GM23338 (cell line): ENCODE measurements around the gene CHRNA3. TPM values are rescaled to one million over a fixed set of nuclear protein-coding genes. Genes with fewer than 3 reads are reported as not detected.

ENCODE experiments used
- ATAC-seq: fragments of 200-7000 bp; cut with Tn5 transposase; 3 replicates; pipeline ENCODE4 v1.9.1; 2020
- DNase-seq: peaks from one replicate; pipeline ENCODE4 v3.0.0-alpha.2; 2015; ENCODE audit warnings: low spot score
- H2AFZ ChIP-seq: fragments of 200-600 bp; sonication (generic); 2 replicates; pipeline ENCODE4 v1.8.0; 2016; ENCODE audit warnings: antibody characterized with exemption, mild to moderate bottlenecking, moderate library complexity
- H3F3A ChIP-seq: fragments of 200-600 bp; sonication (generic); replicated peaks from 2 replicates; pipeline ENCODE4 v1.8.0; 2017; ENCODE audit warnings: antibody characterized with exemption, mixed run types, low read depth
- H3K27ac ChIP-seq: fragments of 200-600 bp; sonication (generic); 2 replicates; pipeline ENCODE4 v1.6.1; 2016; ENCODE audit warnings: low read depth
- H3K27me3 ChIP-seq: fragments of 200-600 bp; sonication (generic); 2 replicates; pipeline ENCODE4 v1.8.0; 2016; ENCODE audit warnings: mild to moderate bottlenecking, mixed run types, moderate library complexity; ENCODE audit not compliant: insufficient read depth
- H3K36me3 ChIP-seq: fragments of 200-600 bp; sonication (generic); 2 replicates; pipeline ENCODE4 v1.8.0; 2016; ENCODE audit warnings: mild to moderate bottlenecking; ENCODE audit not compliant: insufficient read depth
- H3K4me1 ChIP-seq: fragments of 200-600 bp; sonication (generic); 2 replicates; pipeline ENCODE4 v1.8.0; 2016; ENCODE audit warnings: mild to moderate bottlenecking, moderate library complexity; ENCODE audit not compliant: insufficient read depth
- H3K4me2 ChIP-seq: fragments of 200-600 bp; sonication (generic); 2 replicates; pipeline ENCODE4 v1.7.1; 2017; ENCODE audit warnings: mixed run types
- H3K4me3 ChIP-seq: fragments of 200-600 bp; sonication (generic); 2 replicates; pipeline ENCODE4 v1.6.1; 2016; ENCODE audit warnings: mixed run types
- H3K79me2 ChIP-seq: fragments of 200-600 bp; sonication (generic); replicated peaks from 2 replicates; pipeline ENCODE4 v1.8.0; 2017; ENCODE audit warnings: mild to moderate bottlenecking; ENCODE audit not compliant: insufficient read depth
- H3K9me2 ChIP-seq: fragments of 200-600 bp; sonication (generic); 2 replicates; pipeline ENCODE4 v1.8.0; 2017; ENCODE audit not compliant: insufficient read depth
- H4K20me1 ChIP-seq: fragments of 200-600 bp; sonication (generic); replicated peaks from 2 replicates; pipeline ENCODE4 v1.8.0; 2017; ENCODE audit warnings: mild to moderate bottlenecking; ENCODE audit not compliant: insufficient read depth
- H3K27ac Mint-ChIP-seq: 2 replicates; pipeline ENCODE4 v1.8.0; 2020; ENCODE audit warnings: inconsistent platforms, mild to moderate bottlenecking, moderate library complexity, mixed read lengths
- H3K27me3 Mint-ChIP-seq: 3 replicates; pipeline ENCODE4 v1.8.0; 2022; ENCODE audit warnings: low read depth, mild to moderate bottlenecking, moderate library complexity, mixed read lengths, inconsistent platforms; ENCODE audit not compliant: insufficient read depth, poor library complexity
- H3K36me3 Mint-ChIP-seq: 3 replicates; pipeline ENCODE4 v1.8.0; 2021; ENCODE audit warnings: low read depth, mild to moderate bottlenecking, inconsistent platforms, moderate library complexity, mixed read lengths
- H3K4me1 Mint-ChIP-seq: 3 replicates; pipeline ENCODE4 v1.8.0; 2020; ENCODE audit warnings: mild to moderate bottlenecking, inconsistent platforms, mixed read lengths
- H3K4me3 Mint-ChIP-seq: 3 replicates; pipeline ENCODE4 v1.8.0; 2021; ENCODE audit warnings: moderate library complexity, mild to moderate bottlenecking, inconsistent platforms, mixed read lengths
- H3K9me3 Mint-ChIP-seq: 3 replicates; pipeline ENCODE4 v1.8.0; 2020; ENCODE audit warnings: moderate library complexity, mild to moderate bottlenecking, inconsistent platforms, mixed read lengths
- CREB1 ChIP-seq: fragments of 250-450 bp; sonication (Bioruptor Pico); IDR thresholded peaks from 2 replicates; pipeline ENCODE4 v1.5.0; 2020; ENCODE audit warnings: low read depth, mild to moderate bottlenecking, moderate library complexity
- ETS1 ChIP-seq: IDR thresholded peaks from 2 replicates; pipeline ENCODE4 v1.6.1; 2016; ENCODE audit warnings: antibody characterized with exemption
- EZH2 ChIP-seq: fragments of 200-600 bp; sonication (generic); IDR thresholded peaks from one replicate; pipeline ENCODE4 v1.8.0; 2017; ENCODE audit warnings: antibody characterized with exemption, mild to moderate bottlenecking, low read depth; ENCODE audit not compliant: unreplicated experiment
- EZH2phosphoT487 ChIP-seq: fragments of 200-600 bp; sonication (generic); IDR thresholded peaks from one replicate; pipeline ENCODE4 v1.8.1; 2018; ENCODE audit warnings: antibody characterized with exemption; ENCODE audit not compliant: unreplicated experiment
- JUNB ChIP-seq: IDR thresholded peaks from one replicate; pipeline ENCODE4 v1.6.1; 2016; ENCODE audit warnings: antibody characterized with exemption; ENCODE audit not compliant: unreplicated experiment
- NANOG ChIP-seq: IDR thresholded peaks from 2 replicates; pipeline ENCODE4 v1.6.1; 2016; ENCODE audit warnings: antibody characterized with exemption, borderline replicate concordance
- REST ChIP-seq: IDR thresholded peaks from one replicate; pipeline ENCODE4 v1.6.1; 2018; ENCODE audit warnings: antibody characterized with exemption; ENCODE audit not compliant: unreplicated experiment
- STAT1 ChIP-seq: IDR thresholded peaks from one replicate; pipeline ENCODE4 v1.6.1; 2016; ENCODE audit warnings: antibody characterized with exemption; ENCODE audit not compliant: unreplicated experiment
- ZNF331 ChIP-seq: fragments of 250-450 bp; sonication (Bioruptor Pico); IDR thresholded peaks from 2 replicates; pipeline ENCODE4 v1.5.0; 2020; ENCODE audit warnings: low read depth, mild to moderate bottlenecking, moderate library complexity
- polyA plus RNA-seq: library from polyadenylated mRNA; unstranded; fragments of >200 nt; fragmentation: Nextera tagmentation; extraction: Ambion mirVana; gene quantifications from 2 replicates; pipeline ENCODE4 v1.2.1, GENCODE V29; 2016
- total RNA-seq: library from RNA; depleted of rRNA; stranded (reverse); fragments of >200 nt; shearing (Covaris generic); gene quantifications from 2 replicates; pipeline ENCODE4 v1.2.3, GENCODE V29; 2014
- TF ChIP-seq, protein P1 (sequence below), 2 experiments: fragments of 200-600 bp in 1 of 2; sonication (generic) in 1 of 2; conservative IDR thresholded peaks; 2 replicates each; pipeline versions ENCODE4 v1.5.1 to v1.6.1; 2016 to 2017; ENCODE audit warnings: antibody characterized with exemption in 2 of 2, low read depth in 2 of 2, mild to moderate bottlenecking in 2 of 2, moderate library complexity in 1 of 2

Gene CHRNA3
- total and polyA plus RNA-seq, 2 experiments from 2014 or later = 2.9 to 3.5 TPM

- ATAC-seq (no peak), DNase-seq (no peak)
- Histone ChIP-seq H3K9me2 (no peaks in the 10 kb centered on the region), H4K20me1 (no peaks in the 10 kb centered on the region), H3F3A (peaks cover 7% of the 10 kb centered on the region; the same call in 1 of the 2 replicates), H3K4me3 (no peak overlapping the region), H3K79me2 (no peaks in the 10 kb centered on the region), H3K27ac (no peak overlapping the region), H3K36me3 (no peaks in the 10 kb centered on the region), H3K4me1 (peaks cover 12% of the 10 kb centered on the region), H3K27me3 (peaks cover 4% of the 10 kb centered on the region), H3K4me2 (no peak overlapping the region), H2AFZ (no peak overlapping the region)
- Mint-ChIP-seq H3K27me3 (peaks cover 5% of the 10 kb centered on the region), H3K36me3 (no peaks in the 10 kb centered on the region; the same call in 2 of the 3 replicates), H3K9me3 (no peaks in the 10 kb centered on the region; the same call in 2 of the 3 replicates), H3K4me1 (peaks cover 8% of the 10 kb centered on the region), H3K27ac (no peak overlapping the region), H3K4me3 (no peak overlapping the region)
- TF ChIP-seq STAT1 = no peak
- TF ChIP-seq JUNB = no peak
- TF ChIP-seq CREB1 = no peak
- TF ChIP-seq EZH2 = no peak
- TF ChIP-seq REST = no peak
- TF ChIP-seq ETS1 = no peak
- no peak for TF ChIP-seq EZH2phosphoT487
- TF ChIP-seq, protein P1, sequence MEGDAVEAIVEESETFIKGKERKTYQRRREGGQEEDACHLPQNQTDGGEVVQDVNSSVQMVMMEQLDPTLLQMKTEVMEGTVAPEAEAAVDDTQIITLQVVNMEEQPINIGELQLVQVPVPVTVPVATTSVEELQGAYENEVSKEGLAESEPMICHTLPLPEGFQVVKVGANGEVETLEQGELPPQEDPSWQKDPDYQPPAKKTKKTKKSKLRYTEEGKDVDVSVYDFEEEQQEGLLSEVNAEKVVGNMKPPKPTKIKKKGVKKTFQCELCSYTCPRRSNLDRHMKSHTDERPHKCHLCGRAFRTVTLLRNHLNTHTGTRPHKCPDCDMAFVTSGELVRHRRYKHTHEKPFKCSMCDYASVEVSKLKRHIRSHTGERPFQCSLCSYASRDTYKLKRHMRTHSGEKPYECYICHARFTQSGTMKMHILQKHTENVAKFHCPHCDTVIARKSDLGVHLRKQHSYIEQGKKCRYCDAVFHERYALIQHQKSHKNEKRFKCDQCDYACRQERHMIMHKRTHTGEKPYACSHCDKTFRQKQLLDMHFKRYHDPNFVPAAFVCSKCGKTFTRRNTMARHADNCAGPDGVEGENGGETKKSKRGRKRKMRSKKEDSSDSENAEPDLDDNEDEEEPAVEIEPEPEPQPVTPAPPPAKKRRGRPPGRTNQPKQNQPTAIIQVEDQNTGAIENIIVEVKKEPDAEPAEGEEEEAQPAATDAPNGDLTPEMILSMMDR (conservative IDR thresholded peaks at IDR 0.05; ENCODE audit: low read depth in 2 of 2) = no peak
- no peak for TF ChIP-seq ZNF331 (CRISPR knock-in tag)
- TF ChIP-seq NANOG = no peak
These were observed 24.2 kb upstream of the CHRNA3 start for GRCh38 chr15:78645009-78645408.
